ENCODE measurements around the gene GSTO2.

GSTO2 gene

DNA sequence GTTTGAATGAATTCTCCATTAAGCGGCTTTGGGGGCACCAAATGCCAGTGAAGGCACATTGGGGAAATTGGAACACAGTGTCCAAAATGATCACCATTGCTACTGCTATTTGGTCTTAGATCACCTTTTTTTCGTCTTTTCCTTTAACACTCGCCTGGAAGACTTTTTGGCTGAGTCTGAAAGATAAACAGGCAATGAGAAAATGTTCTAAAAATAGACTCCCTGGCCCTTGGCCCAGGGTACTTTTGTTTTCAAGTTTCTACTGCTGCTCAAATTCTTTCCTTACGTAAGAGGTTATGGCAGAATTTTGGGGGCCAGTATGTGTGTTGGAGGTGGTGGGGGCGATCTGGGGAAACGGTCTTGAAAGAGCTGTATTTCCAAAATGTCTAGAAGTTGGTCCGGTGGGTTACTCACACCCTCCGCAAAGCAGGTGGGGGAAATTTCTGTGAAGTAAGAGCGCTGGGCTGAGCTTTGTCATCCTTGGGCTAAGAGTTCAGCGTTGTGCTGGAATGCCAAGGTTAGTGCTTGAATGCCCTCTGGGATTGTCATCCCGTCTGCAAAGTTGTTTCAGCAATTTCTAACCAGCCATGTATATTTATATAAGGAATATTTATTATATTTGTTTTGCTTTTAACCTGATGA lies 70.6 kb downstream of the GSTO2 start:
- DNase-seq (ENCODE audit: low read depth in 2 of 2): no peak

GRCh38 chr10:104340111-104340526 lies 71.1 kb downstream of the GSTO2 start:
- no peak for DNase-seq (ENCODE audit: low read depth in 2 of 2)

- DNase-seq (ENCODE audit: low read depth in 2 of 2): no peak
Measured at GRCh38 chr10:104340641-104341040, 71.7 kb downstream of the GSTO2 start.

GRCh38 chr10:104342941-104343411 lies 74.0 kb downstream of the GSTO2 start:
- no peak for DNase-seq (ENCODE audit: low read depth in 2 of 2)

GRCh38 chr10:104344219-104344618 lies 75.2 kb downstream of the GSTO2 start:
- no peak for DNase-seq (ENCODE audit: low read depth in 2 of 2)

DNA sequence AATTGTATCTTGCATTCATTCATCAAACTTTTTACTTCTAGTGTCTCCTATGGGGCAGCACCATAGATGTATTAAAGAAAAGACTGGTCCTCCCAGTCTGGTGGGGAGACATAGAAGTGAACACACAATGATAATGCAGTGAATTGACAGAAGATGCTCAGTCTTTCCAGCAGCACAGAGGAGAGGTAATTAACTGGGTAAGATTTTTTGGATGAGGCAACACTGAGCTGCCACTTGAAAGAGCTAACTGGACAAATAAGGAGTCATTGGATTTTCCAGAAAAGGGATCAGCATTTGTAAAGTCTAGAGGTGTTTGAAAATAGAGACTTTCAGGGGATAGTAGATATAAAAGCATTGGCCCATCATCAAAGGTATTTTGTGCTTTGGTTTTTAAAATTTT lies 76.5 kb downstream of the GSTO2 start:
- DNase-seq (ENCODE audit: low read depth in 2 of 2): no peak

DNA sequence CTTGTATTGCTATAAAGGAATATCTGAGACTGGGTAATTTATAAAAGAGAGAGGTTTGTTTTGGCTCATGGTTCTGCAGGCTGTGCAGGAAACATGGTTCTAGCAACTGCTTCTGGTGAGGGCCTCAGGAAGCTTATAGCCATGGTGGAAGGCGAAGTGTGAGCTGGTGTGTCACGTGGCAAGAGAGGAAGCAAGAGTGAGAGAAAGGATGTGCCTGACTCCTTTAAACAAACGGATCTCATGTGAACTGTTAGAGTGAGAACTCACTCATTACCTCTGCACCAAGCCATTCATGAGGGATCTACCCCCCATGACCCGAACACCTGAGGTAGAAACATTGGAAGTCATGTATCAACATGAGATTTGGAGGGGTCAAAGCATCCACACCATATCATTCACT lies 77.0 kb downstream of the GSTO2 start:
- no peak for DNase-seq (ENCODE audit: low read depth in 2 of 2)

GRCh38 chr10:104347295-104348045 lies 78.5 kb downstream of the GSTO2 start:
- no peak for DNase-seq (ENCODE audit: low read depth in 2 of 2)

GRCh38 chr10:104348601-104349000 lies 79.6 kb downstream of the GSTO2 start:
- DNase-seq (ENCODE audit: low read depth in 2 of 2): no peak

- DNase-seq (ENCODE audit: low read depth in 2 of 2): no peak
Measured at GRCh38 chr10:104349623-104350126, 80.7 kb downstream of the GSTO2 start.

DNA sequence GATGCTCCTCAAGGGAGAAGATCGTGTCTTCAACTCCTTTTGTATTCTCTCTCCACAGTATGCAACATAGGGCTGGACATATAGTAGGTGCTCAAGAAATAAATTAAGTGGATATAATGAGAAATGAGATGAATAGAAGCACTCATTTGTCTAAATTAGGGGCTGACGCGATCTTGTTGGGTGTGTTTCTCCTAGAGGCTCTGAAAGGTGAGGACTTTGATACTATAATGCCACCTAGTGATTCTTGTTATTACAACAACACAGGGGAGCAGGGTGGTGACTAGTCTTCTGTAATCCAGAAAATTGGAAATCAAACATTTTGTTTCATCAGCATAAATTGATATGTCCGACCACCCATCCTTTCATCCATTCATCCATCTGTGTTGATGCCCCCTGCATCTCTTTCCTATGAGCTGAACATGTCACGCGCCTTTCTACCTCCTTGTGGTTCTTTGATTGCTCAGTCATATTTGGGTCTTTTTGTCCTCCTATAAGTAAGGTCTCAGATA lies 81.2 kb downstream of the GSTO2 start:
- DNase-seq (ENCODE audit: low read depth in 2 of 2): no peak

GRCh38 chr10:104351061-104351702 lies 82.2 kb downstream of the GSTO2 start:
- no peak for DNase-seq (ENCODE audit: low read depth in 2 of 2)

GRCh38 chr10:104351919-104352318 lies 82.9 kb downstream of the GSTO2 start:
- no peak for DNase-seq (ENCODE audit: low read depth in 2 of 2)

DNA sequence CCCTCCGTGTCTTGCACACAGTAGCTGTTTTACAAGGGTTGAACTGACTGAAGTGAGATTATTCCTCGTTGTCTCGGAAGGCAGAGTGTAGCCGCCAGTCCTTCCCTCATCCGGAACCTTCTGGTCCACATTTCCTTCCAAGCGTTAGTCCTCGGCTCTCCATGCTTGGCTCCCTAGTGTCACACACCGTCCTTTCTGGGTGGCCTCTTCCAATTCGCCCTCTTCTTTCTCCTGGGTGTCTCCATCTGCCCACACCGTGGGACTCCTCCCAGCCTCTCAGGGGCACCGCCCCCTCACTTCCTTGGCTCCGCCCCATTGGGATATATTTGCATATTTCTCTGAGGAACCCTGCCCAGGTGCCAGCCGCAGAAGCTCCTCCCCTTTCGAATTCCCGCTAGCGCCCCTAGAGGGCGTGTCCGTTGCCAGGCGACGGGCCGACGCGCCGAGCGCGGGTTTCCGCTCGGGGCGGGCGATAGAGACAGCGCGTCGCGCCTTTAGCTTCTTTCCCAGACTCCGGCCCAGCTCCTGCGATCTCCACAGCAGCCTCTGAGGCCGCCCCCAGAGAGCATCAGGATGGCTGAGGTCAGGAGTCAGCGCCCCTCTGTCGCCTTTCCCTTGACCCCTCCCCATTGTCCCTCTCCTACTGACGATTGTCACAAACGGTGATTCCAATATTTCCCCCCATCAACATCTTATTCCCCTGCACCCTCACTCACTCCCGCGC lies 84.5 kb downstream of the GSTO2 start, which contains the start of gene CFAP58:
TSS of gene CFAP58 (plus strand) at position 509 of the 724 bp plus-strand sequence. CDS start at position 574, 65 bp downstream.
- peak; percentile 82 to 83 for DNase-seq (ENCODE audit: low read depth in 2 of 2)
